Measurements from ENCODE around the gene SREBF1.
A peak's percentile ranks its signal among the peaks of the same experiment; 100 is the strongest.
"Not testable (repeated sequence)": the region's sequence is repeated elsewhere in the genome, so short reads cannot be mapped to it uniquely, and the experiment has no call there.

The SREBF1 gene

DNA sequence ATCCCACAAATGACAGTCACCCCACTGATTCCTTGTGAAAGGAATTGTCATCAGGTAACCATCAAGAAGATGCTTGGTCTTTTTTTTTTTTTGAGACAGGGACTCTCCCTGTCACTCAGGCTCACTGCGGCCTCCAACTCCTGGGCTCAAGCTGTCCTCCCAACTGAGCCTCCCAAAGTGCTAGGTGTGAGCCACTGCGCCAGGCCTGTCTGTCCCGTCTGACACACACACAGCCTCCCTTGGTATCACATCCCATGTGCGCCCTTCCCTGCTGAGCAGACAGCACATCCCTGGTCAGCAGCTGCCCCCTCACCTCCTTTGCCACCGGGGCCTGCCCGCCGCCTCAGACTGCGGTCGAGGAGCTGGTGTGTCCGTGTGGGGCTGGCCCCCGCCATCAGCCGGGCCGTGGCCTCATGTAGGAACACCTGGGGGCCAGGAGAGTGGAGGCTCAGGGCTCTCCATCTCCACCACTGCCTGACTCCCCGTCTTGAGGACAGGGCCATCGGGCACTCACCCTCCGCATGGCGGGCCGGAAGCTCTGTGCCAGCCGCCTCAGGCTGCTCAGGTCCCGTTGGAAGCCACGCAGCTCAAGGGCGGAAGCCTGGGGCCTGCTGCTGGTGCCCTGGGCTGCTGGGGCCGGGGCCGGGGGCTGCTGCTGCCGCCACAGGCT is 23.6 kb downstream of the SREBF1 start:
- DNase-seq (ENCODE audit: low read depth in 2 of 2, low spot score in 1 of 2) = no peak

DNA sequence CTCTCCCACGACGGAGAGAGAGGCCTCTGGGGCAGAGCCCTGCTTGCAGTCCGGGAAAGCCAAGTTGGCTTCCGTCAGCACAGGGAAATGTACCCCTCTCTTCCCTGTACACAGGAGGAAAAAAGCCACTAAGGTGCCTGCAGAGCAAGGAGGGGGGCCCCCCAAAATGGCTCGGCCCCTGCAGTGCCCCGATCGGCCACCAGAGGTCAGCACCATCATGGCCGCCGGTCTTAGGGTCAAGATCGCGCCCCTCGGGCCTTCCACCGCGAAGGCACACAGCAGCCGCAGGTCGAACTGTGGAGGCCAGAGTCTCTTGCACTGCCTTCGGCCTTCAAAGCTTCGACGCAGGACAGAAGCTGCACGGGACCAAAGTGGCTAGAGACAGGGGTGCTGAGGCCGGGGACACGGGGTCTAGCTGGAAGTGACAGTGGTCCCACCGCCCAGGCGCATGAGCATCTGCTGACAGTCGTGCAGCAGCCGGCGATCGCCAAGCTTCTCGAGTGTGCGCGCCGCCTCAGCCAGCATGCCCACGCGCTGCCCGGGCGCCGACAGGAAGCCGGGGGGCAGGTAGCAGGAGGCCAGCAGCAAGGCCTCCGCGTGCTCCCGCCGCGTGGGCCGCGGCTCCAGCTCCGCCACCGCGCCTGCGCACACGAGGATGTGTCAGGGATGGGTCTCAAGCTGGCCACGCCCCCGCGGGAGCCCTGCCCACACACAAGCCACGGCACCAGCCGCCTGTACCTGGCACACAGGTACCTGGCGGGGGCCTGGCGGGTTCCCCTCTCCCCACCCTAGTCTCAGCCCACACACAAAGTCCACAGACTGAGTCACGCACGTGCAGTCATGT is 24.4 kb downstream of the SREBF1 start:
- DNase-seq (ENCODE audit: low read depth in 2 of 2, low spot score in 1 of 2) = peak; percentile 44 to 52

DNA sequence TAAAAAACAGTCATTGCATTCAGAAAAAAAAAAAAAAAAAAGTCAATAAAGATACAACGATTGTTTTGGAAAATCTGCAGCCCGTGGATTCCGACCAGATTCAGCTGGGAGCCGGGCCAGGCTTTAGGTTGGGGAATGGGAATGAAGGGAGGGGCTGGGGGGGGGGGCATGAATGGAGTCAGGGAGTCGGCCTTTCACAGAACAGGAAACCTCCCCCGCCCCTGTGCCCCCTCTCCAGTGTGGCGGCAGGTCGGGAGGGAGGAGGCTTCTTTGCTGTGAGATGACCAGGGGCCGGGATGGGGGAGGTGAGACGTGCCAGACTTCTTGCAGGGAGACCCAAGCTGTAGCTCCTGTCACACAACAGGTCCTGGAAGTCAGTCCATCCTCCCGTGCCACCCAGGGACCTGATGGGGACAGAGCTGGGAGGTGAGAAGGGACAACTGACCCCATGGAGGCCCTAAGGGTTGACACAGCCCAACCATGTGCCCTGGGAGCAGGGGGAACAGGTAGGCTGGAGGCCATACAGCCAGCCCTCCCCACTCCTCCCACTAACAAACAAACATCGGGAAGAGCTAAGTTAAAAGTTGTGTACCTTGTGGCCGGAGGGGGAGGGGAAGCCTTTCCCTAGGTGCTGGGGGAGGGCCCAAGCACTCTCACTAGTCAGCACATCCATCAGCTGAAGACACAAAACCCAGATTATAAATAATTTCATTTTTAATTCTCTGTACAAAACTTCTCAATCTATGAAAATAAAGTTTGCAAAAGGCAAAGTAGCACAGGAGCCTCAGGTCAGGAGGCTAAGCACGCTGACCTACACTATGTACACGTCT is 25.2 kb downstream of the SREBF1 start:
- no peak for DNase-seq (ENCODE audit: low read depth in 2 of 2, low spot score in 1 of 2)

DNA sequence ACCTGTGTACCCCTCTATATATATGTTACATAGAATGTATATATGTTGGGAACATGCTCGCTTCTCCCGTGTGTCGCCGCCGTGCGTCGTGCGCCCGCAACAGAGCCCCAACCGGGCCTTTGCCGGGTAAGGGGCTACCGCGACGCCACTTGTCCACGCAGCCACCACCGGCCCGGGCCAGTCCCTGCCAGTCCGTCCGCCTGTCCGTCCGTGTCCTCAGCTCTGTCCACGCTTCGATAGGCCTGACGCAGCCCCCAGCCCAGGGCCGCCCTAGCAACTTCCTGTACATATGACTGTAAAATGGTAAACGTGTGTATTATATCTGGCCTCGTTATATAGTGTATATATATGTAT is 25.9 kb downstream of the SREBF1 start:
- DNase-seq (ENCODE audit: low read depth in 2 of 2, low spot score in 1 of 2) = no peak

DNA sequence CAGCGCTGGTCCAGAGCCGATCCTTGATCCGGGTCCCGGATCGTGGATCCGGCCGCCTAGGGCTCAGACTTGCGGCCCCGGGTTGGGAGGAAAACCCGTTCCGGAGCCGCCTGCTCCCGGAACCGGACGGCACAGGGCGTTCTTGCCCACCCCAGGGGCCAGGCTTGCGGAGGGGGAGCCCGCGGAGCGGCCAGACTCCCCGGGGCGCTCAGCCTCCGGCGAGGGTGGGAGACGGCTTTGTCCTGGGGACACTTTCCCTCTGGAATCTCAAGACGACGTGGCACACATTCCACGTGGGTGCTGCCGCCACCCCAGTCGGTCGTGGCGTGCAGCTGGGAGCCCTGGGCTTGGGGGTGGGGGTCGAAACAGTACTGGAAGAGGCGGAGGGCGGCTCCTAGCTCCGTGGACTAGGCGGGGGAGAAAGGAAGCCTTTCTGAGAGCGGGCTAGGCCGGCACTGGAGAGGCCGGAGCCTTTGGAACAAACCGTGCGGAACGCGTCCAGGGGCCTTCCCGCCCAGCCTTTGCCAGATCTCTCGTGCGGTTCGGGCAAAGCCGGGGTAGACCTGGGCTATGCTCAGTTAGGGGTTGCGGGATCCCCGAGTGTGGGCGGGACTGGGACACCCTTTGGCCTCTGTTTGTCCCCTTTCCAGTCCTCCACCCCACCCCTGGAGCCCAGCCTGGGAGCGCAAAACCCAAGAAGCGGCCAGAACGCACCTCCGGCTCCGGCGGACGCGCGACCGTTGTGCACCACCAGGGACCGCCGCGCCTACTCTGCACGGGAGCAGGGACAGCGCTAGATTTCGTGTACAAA is 26.5 kb downstream of the SREBF1 start:
- DNase-seq (ENCODE audit: low read depth in 2 of 2, low spot score in 1 of 2) = no peak

DNA sequence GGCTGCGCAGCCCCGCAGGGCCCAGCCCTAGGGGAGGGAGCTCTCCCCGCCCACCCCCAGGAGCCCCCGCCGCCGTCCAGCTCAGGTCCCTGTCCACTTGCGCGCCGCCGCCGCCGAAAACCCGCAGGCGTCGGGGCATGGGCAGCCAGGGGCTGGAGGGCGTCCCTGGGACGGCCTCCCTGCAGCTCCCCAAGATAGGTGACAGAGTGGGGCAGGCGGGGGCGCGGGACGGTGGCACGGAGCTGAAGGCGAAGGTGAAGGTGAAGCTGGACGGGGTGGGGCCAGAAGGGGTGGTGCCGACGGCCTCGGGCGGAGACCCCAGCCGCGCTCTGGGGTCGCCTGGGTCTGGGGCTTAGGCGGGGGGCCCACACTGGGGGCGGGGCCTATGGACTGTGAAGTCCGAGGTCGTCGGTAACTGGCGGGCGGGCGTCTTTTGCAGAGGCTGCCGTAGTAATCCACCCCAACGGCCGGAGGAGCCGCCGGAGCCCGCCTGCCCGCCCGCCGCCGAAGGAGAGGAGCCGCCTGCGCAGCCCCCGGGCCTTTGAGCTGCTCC is 27.2 kb downstream of the SREBF1 start:
- DNase-seq (ENCODE audit: low read depth in 2 of 2, low spot score in 1 of 2) = no peak

DNA sequence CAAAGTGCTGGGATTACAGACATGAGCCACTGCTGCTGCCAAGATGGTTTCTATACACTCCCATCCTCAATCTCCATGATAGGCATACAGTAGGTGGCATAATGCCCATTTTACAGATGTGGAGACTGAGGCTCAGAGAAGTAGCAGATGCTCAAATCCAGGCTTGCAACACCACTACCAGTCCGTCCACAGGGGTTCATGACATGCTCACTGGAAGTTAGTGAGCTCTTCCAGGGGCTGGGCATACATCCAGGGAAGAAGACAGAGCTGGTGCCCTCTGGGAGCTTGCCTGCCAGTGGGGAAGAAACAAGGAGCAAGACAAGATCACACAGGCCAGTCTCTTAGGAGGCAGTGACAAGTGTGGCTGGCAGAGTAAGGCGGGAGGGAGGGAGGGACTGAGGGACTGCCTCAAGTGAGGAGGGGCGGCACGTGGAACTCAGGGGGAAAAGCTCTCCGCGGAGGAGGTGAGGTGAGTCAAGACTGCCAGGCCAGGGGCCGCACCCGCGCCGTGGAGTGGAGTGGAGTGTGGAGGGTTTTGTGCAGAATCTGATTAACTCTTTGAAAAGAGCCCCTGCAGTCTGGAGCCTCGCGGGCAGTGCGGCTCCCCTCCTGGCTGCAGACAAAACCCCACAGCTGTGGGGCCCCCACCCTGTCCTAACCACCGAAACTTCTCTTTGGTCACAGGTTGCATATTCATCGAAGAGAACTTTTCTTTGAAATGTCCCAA is 27.9 kb downstream of the SREBF1 start:
- no peak for DNase-seq (ENCODE audit: low read depth in 2 of 2, low spot score in 1 of 2)

DNA sequence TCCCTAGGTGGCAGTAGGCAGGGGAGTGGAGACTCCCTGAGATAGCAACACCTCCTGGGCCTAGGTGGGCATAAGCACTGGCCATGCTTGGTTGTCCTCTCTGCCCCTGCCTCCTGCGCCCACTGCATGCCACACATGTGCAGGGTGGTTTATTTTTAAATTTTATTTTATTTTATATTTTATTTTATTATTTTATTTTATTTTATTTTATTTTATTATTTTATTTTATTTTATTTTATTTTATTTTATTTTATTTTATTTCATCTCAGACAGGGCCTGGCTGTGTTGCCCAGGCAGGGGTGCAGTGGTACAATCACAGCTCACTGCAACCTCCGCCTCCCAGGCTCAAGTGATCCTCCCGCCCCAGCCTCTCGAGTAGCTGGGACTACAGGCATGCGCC is 28.6 kb downstream of the SREBF1 start:
- DNase-seq (ENCODE audit: low read depth in 2 of 2, low spot score in 1 of 2) = not testable (repeated sequence)

DNA sequence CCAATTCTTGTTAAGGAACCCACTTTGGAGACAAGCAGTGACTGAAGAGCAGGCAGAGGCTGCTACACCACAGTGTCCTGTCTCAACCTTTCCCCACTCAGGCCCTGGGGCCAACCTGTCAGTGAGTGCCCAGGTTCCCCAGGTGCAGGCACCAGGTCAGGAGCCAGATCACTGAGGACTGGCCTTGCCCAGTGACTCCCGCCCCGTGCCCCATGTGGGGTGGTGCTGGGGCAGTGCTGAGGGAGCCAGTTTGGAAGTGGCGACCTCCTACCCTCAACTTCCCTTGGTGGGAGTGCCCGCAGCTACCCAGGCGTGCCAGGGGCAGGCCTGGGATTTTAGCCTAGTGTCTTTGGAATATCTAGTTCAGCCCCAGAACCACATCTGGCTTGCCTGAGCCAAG is 29.3 kb downstream of the SREBF1 start:
- no peak for DNase-seq (ENCODE audit: low read depth in 2 of 2, low spot score in 1 of 2)

DNA sequence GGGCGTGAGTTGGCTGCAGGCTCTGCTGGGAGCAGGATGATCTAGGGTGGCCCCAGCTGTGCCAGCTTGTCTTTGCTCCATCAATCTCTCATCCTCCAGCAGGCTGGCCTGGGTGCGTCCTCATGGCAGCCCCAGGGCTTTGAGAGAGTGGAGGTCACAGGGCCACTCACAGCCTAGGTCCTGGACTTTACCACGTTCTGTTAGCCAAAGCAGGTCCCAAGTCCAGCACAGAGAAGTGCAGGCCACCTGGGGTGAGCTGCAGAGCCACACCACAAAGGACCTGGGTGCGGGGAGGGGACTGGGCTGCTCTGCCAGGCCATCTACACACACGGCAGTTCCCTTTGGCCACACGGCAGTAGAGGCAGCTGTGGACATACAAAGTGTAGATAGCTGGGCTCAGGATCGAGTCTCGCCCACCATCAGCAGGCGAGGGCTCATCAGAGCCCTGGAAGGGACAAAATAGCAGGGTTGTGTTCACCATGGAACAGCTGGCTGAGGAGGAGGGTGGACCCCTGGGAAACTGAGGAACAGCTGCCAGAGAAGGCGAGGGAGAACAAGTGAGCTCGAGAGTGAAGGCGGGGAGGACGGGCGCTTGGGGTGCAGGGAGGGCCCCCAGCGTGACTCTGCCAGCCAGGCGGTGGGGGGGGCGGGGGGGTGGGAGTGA is 30.0 kb downstream of the SREBF1 start:
- no peak for DNase-seq (ENCODE audit: low read depth in 2 of 2, low spot score in 1 of 2)

DNA sequence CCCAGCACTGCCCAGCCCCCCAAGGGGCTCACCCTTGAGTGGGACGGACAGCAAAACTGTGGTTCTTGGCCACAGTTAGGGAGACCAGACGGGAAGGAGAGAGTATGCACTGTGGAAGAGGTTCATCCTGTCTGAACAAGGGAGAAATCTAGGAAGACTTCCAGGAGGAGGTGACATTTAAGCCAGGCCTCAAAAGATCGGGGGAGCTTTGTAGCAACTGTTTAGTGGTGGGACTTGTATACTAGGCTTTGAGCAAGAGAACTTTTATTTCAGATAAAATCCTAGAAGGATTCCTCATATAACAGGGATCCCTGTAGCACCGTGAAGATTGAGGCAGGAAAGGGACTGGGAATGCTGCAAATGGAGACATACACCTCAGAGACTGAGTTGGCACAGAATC is 30.8 kb downstream of the SREBF1 start:
- no peak for DNase-seq (ENCODE audit: low read depth in 2 of 2, low spot score in 1 of 2)

DNA sequence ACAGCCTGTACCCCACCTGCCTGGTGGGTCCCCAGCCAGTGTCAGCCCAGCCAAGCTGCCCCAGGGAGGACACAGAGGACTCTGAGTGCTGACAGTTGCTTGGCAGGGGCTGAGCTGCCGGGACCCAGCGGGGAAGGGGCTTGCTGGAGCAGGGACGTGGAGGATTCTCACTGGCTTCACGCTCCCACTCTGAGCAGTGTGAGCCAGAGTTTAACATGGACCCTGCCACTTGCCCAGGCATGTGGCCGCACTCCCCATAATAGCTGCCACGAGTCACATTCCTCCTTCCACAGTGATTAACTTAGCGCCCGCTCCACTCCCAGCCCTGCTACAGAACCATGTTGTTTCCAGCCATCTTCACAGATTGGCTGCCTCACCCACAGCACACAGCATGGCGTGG is 31.2 kb downstream of the SREBF1 start:
- no peak for DNase-seq (ENCODE audit: low read depth in 2 of 2, low spot score in 1 of 2)

DNA sequence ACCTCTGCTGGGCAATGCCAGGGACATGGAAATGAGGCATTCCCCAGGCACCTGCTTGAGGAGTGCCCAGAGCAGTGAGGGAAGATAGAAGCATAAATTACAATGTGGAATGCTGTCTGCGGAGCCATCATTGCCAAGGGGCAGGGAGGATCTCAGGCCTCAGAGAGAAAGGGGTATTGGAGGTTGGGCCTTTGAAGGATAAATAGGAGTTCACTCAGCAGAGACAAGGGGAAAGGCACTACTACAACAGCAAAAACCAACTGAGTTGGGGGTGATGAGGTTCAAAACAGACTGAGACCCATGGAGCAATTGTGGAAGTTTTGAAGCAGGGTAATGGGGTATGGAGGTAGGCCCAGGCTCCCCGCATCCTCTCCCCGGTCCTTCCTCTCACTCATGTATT is 32.8 kb downstream of the SREBF1 start:
- no peak for DNase-seq (ENCODE audit: low read depth in 2 of 2, low spot score in 1 of 2)

DNA sequence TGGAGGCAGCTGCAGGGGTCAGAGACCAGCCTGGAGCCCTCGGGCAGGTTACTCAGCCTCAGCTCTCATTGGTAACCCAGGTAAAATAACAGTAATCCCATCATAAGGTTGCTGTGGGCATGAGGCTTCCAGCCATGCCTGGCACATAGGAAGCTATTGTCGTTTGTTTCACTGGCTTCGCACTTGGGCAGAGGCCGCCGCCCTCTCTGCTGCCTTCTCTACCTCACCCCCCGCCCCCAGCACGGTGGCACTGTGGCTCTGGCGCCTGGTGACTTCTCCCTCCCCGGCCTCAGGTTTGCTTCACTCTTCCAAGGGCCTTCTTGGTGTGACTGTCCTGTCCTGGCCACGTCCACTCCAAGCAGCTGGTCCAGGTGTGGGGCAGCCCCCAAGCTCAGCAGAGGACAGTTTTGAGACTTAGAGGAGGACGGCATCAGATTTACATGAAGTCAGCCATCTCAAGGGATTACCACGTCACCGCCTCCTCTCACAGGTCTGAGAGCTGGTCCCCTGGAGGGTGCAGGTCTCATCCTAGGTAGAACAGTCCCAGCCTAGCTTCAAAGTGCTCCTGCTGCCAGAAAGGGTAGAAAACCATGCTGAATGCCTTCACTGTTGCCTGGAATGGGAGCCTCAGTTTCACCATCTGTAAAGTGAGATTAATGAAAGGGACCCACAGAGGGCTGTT is 34.8 kb downstream of the SREBF1 start:
- DNase-seq (ENCODE audit: low read depth in 2 of 2, low spot score in 1 of 2) = no peak

DNA sequence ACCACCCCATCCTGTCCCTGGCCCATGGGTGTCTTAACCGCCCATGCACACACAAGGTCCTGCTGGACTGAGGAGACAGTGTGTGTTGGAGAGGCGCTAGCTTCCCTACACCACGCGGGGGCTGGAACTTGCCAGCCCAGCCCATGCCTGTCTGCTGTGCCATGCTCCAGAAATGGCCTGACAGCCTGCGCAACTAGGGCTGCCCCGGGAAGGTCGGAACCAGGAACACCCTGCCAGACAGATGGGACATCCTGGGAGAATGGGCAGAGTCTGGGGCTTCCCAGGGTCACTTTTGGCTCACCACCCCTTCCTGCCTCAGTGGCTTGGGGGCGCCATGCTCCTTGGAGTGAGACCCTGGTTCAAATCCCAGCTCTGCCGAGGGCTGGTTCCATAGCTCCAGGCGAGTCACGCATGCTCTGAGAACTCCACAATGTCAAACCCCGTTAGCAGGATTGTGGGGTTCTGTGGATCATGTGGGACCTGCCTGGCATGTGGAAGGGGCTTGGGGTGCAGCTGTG is 36.2 kb downstream of the SREBF1 start:
- no peak for DNase-seq (ENCODE audit: low read depth in 2 of 2, low spot score in 1 of 2)

DNA sequence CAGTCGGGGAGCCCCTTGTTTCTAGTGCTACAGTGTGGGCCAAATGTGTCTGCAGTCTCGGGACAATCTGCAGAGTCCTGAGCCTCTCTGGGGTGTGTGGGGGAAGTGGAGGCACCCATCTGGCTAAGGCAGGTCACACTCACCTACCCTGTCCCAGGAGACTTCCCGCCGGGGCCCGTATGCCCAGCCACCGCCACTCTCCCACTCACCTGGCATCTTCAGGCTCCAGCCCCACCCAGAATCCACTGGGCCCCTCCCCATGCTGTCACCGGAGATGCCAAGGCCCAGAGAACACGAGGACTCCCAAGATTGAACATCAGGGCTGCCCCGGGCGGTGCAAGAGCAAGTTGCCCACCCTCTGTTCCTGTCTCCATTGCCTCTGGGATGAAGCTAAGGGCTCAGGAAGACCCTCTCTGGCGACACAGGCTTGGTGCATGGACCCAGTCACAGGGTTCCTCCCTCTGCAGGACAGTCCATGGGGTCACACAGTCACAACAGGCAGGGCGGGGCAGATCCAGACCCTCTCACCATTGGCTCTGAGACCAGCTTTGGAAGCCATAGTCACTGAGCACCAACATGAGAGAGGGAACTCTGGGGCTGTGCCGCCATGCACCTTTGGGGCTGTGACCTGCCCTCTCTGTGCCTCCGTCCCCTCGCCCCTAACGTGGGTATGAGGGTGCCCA is 38.1 kb downstream of the SREBF1 start:
- no peak for DNase-seq (ENCODE audit: low read depth in 2 of 2, low spot score in 1 of 2)

DNA sequence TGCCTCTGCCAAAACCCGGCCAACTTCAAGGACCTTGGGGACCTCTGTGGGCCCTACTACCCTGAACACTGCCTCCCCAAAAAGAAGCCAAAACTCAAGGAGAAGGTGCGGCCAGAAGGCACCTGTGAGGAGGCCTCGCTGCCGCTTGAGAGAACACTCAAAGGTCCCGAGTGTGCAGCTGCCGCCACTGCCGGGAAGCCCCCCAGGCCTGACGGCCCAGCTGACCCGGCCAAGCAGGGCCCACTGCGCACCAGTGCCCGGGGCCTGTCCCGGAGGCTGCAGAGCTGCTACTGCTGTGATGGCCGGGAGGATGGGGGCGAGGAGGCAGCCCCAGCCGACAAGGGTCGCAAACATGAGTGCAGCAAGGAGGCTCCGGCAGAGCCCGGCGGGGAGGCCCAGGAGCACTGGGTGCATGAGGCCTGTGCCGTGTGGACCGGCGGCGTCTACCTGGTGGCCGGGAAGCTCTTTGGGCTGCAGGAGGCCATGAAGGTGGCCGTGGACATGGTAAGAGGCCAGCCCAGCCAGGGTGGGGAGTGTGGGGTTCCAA is 38.7 kb downstream of the SREBF1 start:
- DNase-seq (ENCODE audit: low read depth in 2 of 2, low spot score in 1 of 2) = no peak

Measured in stimulated activated CD8-positive, alpha-beta memory T cell treated with anti-CD3 and anti-CD28 coated beads, Interleukin-4, amount 100 ng/mL, for 1 hour (primary cell).